SK-N-SH (cell line): ENCODE measurements around the gene PFKFB2.

Source experiments
- RAD21 ChIP-seq: IDR thresholded peaks from 2 replicates; pipeline ENCODE4 v1.6.1; 2012; ENCODE audit warnings: mild to moderate bottlenecking, low read length
- RXRA ChIP-seq: IDR thresholded peaks from 2 replicates; pipeline ENCODE4 v1.4.0; 2012; ENCODE audit warnings: low read depth, mild to moderate bottlenecking, borderline replicate concordance
- TF ChIP-seq, protein P1 (sequence below): fragments of 200-600 bp; sonication (generic); IDR thresholded peaks from 2 replicates; pipeline ENCODE4 v1.6.1; 2017; ENCODE audit warnings: antibody characterized with exemption, mild to moderate bottlenecking, moderate library complexity

DNA sequence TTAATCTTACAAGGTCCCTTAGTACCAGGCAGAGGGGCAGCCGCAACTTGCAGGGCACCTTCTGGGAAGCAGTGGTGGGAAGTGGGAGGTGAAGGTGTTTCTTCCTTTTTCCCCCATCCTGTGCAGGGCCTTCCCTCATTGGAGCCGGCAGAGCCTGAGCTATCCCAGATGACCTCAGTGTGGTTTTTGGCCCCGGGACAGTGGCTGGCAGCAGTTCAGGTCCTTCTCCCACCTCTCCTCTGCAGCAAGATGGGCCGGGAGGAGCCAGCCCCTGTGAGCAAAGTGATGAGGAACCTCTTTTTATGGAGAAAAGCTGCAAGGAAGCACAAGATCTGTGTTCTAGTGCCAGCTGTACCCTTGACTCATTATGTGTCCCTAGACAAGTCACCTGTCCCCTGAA, 6.8 kb downstream of the PFKFB2 start:
- TF ChIP-seq RXRA = no peak
- TF ChIP-seq, protein P1, sequence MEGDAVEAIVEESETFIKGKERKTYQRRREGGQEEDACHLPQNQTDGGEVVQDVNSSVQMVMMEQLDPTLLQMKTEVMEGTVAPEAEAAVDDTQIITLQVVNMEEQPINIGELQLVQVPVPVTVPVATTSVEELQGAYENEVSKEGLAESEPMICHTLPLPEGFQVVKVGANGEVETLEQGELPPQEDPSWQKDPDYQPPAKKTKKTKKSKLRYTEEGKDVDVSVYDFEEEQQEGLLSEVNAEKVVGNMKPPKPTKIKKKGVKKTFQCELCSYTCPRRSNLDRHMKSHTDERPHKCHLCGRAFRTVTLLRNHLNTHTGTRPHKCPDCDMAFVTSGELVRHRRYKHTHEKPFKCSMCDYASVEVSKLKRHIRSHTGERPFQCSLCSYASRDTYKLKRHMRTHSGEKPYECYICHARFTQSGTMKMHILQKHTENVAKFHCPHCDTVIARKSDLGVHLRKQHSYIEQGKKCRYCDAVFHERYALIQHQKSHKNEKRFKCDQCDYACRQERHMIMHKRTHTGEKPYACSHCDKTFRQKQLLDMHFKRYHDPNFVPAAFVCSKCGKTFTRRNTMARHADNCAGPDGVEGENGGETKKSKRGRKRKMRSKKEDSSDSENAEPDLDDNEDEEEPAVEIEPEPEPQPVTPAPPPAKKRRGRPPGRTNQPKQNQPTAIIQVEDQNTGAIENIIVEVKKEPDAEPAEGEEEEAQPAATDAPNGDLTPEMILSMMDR = no peak
- no peak for TF ChIP-seq RAD21
